Effector memory CD8-positive, alpha-beta T cell (primary cell): Measurements from ENCODE around the gene SCARF2.
A peak's percentile ranks its signal among the peaks of the same experiment; 100 is the strongest.

Experiments used
- ATAC-seq: fragments of 150-1000 bp; cut with Tn5 transposase; replicated peaks from 2 replicates; pipeline ENCODE4 v1.10.0; 2021; ENCODE audit warnings: mild to moderate bottlenecking, moderate library complexity
- DNase-seq, 3 experiments: peaks; one replicate each; pipeline ENCODE4 v3.0.0; 2021
- H3K27ac Mint-ChIP-seq, 2 donors: one replicate each; pipeline ENCODE4 v1.8.0; 2022; ENCODE audit warnings: mild to moderate bottlenecking in 2 of 2, mixed read lengths in 2 of 2, moderate library complexity in 2 of 2
- H3K27me3 Mint-ChIP-seq, 2 donors: one replicate each; pipeline ENCODE4 v1.8.0; 2022; ENCODE audit warnings: mixed read lengths in 2 of 2
- H3K36me3 Mint-ChIP-seq: one replicate; pipeline ENCODE4 v1.8.0; 2022; ENCODE audit warnings: mild to moderate bottlenecking, moderate library complexity, mixed read lengths; ENCODE audit not compliant: insufficient read depth
- H3K4me1 Mint-ChIP-seq, 2 donors: one replicate each; pipeline ENCODE4 v1.8.0; 2022; ENCODE audit warnings: low read depth in 2 of 2, mixed read lengths in 2 of 2
- H3K4me3 Mint-ChIP-seq, 2 donors: one replicate each; pipeline ENCODE4 v1.8.0; 2022; ENCODE audit warnings: mild to moderate bottlenecking in 2 of 2, mixed read lengths in 2 of 2, moderate library complexity in 2 of 2
- H3K9me3 Mint-ChIP-seq, 2 donors: one replicate each; pipeline ENCODE4 v1.8.0; 2022; ENCODE audit warnings: mixed read lengths in 2 of 2

SCARF2 gene

GRCh38 chr22:20440637-20441591 lies 3.3 kb upstream of the SCARF2 start:
- H3K4me3 Mint-ChIP-seq = no peak overlapping the region
- no peak overlapping the region for H3K27ac Mint-ChIP-seq
- ATAC-seq = no peak
- H3K9me3 Mint-ChIP-seq = no peaks in the 10 kb centered on the region
- peaks cover 20% of the 10 kb centered on the region for H3K36me3 Mint-ChIP-seq
- H3K4me1 Mint-ChIP-seq = peaks cover 15 to 16% of the 10 kb centered on the region in 2 donors
- DNase-seq = no peak
- peaks cover 15 to 31% of the 10 kb centered on the region in 2 donors for H3K27me3 Mint-ChIP-seq

GRCh38 chr22:20439928-20440575 lies 2.4 kb upstream of the SCARF2 start:
- no peak overlapping the region for H3K27ac Mint-ChIP-seq
- ATAC-seq = no peak
- H3K4me3 Mint-ChIP-seq = no peak overlapping the region
- no peaks in the 10 kb centered on the region for H3K9me3 Mint-ChIP-seq
- DNase-seq = no peak
- peaks cover 15 to 20% of the 10 kb centered on the region in 2 donors for H3K4me1 Mint-ChIP-seq
- H3K36me3 Mint-ChIP-seq = peaks cover 18% of the 10 kb centered on the region
- H3K27me3 Mint-ChIP-seq = peaks cover 24 to 40% of the 10 kb centered on the region in 2 donors

GRCh38 chr22:20439556-20439927 lies 1.9 kb upstream of the SCARF2 start:
- Mint-ChIP-seq H3K27ac (peak overlapping the region in 1 of 2 donors; percentile 36), H3K27me3 (peaks cover 29 to 45% of the 10 kb centered on the region in 2 donors), H3K4me1 (peaks cover 15 to 22% of the 10 kb centered on the region in 2 donors), H3K9me3 (no peaks in the 10 kb centered on the region), H3K36me3 (peaks cover 13% of the 10 kb centered on the region), H3K4me3 (peak overlapping the region in 1 of 2 donors; percentile 22)
- ATAC-seq (no peak), DNase-seq (no peak)

- H3K4me1 Mint-ChIP-seq = peaks cover 15 to 22% of the 10 kb centered on the region in 2 donors
- H3K27ac Mint-ChIP-seq = peak overlapping the region in 1 of 2 donors; percentile 36
- no peaks in the 10 kb centered on the region for H3K9me3 Mint-ChIP-seq
- H3K4me3 Mint-ChIP-seq = peak overlapping the region; percentile 37 to 50
- H3K27me3 Mint-ChIP-seq = peaks cover 30 to 48% of the 10 kb centered on the region in 2 donors
- H3K36me3 Mint-ChIP-seq = peaks cover 6% of the 10 kb centered on the region
- ATAC-seq (no peak), DNase-seq (no peak)
These were observed 1.3 kb upstream of the SCARF2 start for GRCh38 chr22:20438678-20439492.

GRCh38 chr22:20438427-20438677 lies 727 bp upstream of the SCARF2 start:
- Mint-ChIP-seq H3K4me1 (peaks cover 15 to 22% of the 10 kb centered on the region in 2 donors), H3K36me3 (peaks cover 4% of the 10 kb centered on the region), H3K4me3 (peak overlapping the region; percentile 37 to 50), H3K9me3 (no peaks in the 10 kb centered on the region), H3K27me3 (peaks cover 30 to 49% of the 10 kb centered on the region in 2 donors), H3K27ac (peak overlapping the region in 1 of 2 donors; percentile 25)
- ATAC-seq (no peak), DNase-seq (no peak)

GRCh38 chr22:20436768-20437612 lies 635 bp downstream of the SCARF2 start:
- Mint-ChIP-seq H3K27ac (no peak overlapping the region), H3K27me3 (peaks cover 30 to 62% of the 10 kb centered on the region in 2 donors), H3K4me1 (peaks cover 15 to 23% of the 10 kb centered on the region in 2 donors), H3K9me3 (no peaks in the 10 kb centered on the region), H3K4me3 (peak overlapping the region; percentile 82 to 87), H3K36me3 (peaks cover 4% of the 10 kb centered on the region)
- DNase-seq (peak in 2 of 3 experiments; percentile 19 to 26), ATAC-seq (peak; percentile 35)

- Mint-ChIP-seq H3K27ac (no peak overlapping the region), H3K36me3 (peaks cover 4% of the 10 kb centered on the region), H3K9me3 (no peaks in the 10 kb centered on the region), H3K4me3 (peak overlapping the region; percentile 82 to 87), H3K27me3 (peaks cover 30 to 65% of the 10 kb centered on the region in 2 donors), H3K4me1 (peaks cover 15 to 24% of the 10 kb centered on the region in 2 donors)
- no peak for DNase-seq
- ATAC-seq = peak; percentile 40
These were observed 1.3 kb downstream of the SCARF2 start for GRCh38 chr22:20436307-20436767.

- no peak for DNase-seq
- peaks cover 4% of the 10 kb centered on the region for H3K36me3 Mint-ChIP-seq
- no peak for ATAC-seq
- peaks cover 30 to 65% of the 10 kb centered on the region in 2 donors for H3K27me3 Mint-ChIP-seq
- no peaks in the 10 kb centered on the region for H3K9me3 Mint-ChIP-seq
- peak overlapping the region; percentile 33 to 60 for H3K4me3 Mint-ChIP-seq
- no peak overlapping the region for H3K27ac Mint-ChIP-seq
- H3K4me1 Mint-ChIP-seq = peaks cover 15 to 24% of the 10 kb centered on the region in 2 donors
These were observed 2.0 kb downstream of the SCARF2 start for GRCh38 chr22:20435436-20436306.

GRCh38 chr22:20434773-20435172 lies 2.9 kb downstream of the SCARF2 start:
- Mint-ChIP-seq H3K36me3 (peaks cover 4% of the 10 kb centered on the region), H3K27me3 (peaks cover 30 to 65% of the 10 kb centered on the region in 2 donors), H3K4me3 (peak overlapping the region in 1 of 2 donors; percentile 5), H3K9me3 (no peaks in the 10 kb centered on the region), H3K4me1 (peaks cover 15 to 27% of the 10 kb centered on the region in 2 donors), H3K27ac (no peak overlapping the region)
- DNase-seq (no peak), ATAC-seq (no peak)

GRCh38 chr22:20434264-20434751 lies 3.3 kb downstream of the SCARF2 start:
- Mint-ChIP-seq H3K27ac (no peak overlapping the region), H3K36me3 (peaks cover 4% of the 10 kb centered on the region), H3K27me3 (peaks cover 30 to 66% of the 10 kb centered on the region in 2 donors), H3K9me3 (no peaks in the 10 kb centered on the region), H3K4me1 (peaks cover 15 to 24% of the 10 kb centered on the region in 2 donors), H3K4me3 (no peak overlapping the region)
- ATAC-seq (no peak), DNase-seq (no peak)

- ATAC-seq (no peak), DNase-seq (no peak)
- Mint-ChIP-seq H3K27ac (no peak overlapping the region), H3K9me3 (no peaks in the 10 kb centered on the region), H3K4me3 (no peak overlapping the region), H3K36me3 (peaks cover 7% of the 10 kb centered on the region), H3K4me1 (peaks cover 19 to 28% of the 10 kb centered on the region in 2 donors), H3K27me3 (peaks cover 30 to 66% of the 10 kb centered on the region in 2 donors)
These were observed 3.9 kb downstream of the SCARF2 start for GRCh38 chr22:20433686-20434241.
